Choroid plexus epithelial cell (primary cell): Measurements from ENCODE around the gene AMOTL2.

Experiments used
- DNase-seq: peaks from one replicate; pipeline ENCODE4 v3.0.0-alpha.2; 2010; ENCODE audit warnings: low read depth
- H3K4me3 ChIP-seq: 2 replicates; pipeline ENCODE4 v1.5.1; 2011; ENCODE audit warnings: low read depth, mild to moderate bottlenecking, control low read depth, low read length, moderate library complexity
- CTCF ChIP-seq: conservative IDR thresholded peaks from 2 replicates; pipeline ENCODE4 v1.5.1; 2011; ENCODE audit warnings: low read depth, mild to moderate bottlenecking, control low read depth, inconsistent platforms, low read length, moderate library complexity

Gene AMOTL2

GRCh38 chr3:134334231-134334900, 39.9 kb downstream of the AMOTL2 start:
- TF ChIP-seq CTCF: no peak
- no peak for DNase-seq
- no peak overlapping the region for H3K4me3 ChIP-seq

GRCh38 chr3:134333522-134334181, 40.6 kb downstream of the AMOTL2 start:
- DNase-seq: peak; percentile 80
- no peak overlapping the region for H3K4me3 ChIP-seq
- peak; percentile 38 for TF ChIP-seq CTCF

- no peak for TF ChIP-seq CTCF
- no peak overlapping the region for H3K4me3 ChIP-seq
- no peak for DNase-seq
These were observed 41.9 kb downstream of the AMOTL2 start for GRCh38 chr3:134332344-134332743.

GRCh38 chr3:134331811-134332199, 42.4 kb downstream of the AMOTL2 start:
- H3K4me3 ChIP-seq: no peak overlapping the region
- TF ChIP-seq CTCF: no peak
- peak; percentile 25 for DNase-seq

- H3K4me3 ChIP-seq: no peak overlapping the region
- DNase-seq: peak; percentile 60
- no peak for TF ChIP-seq CTCF
These were observed 43.1 kb downstream of the AMOTL2 start for GRCh38 chr3:134330883-134331810.

GRCh38 chr3:134328846-134329245, 45.4 kb downstream of the AMOTL2 start:
- TF ChIP-seq CTCF: no peak
- H3K4me3 ChIP-seq: no peak overlapping the region
- no peak for DNase-seq
